HepG2 (cell line): Measurements from ENCODE around the gene ATRN. TPM values are rescaled to one million over a fixed set of nuclear protein-coding genes. Genes with fewer than 3 reads are reported as not detected.

ENCODE experiments used
- ATAC-seq: fragments of 200-7000 bp; cut with Tn5 transposase; 3 replicates; pipeline ENCODE4 v1.9.1; 2020; ENCODE audit warnings: mild to moderate bottlenecking, moderate library complexity
- BruUV-seq: library from RNA; stranded (reverse); fragments of 400-500 nt; replicated peaks from 2 replicates; lab custom pipeline; 2021; lab: Mats Ljungman, UMichigan
- CTCF ChIA-PET: fragments of 300-600 bp; formaldehyde crosslinking; extraction: SDS; loops from one replicate; lab custom pipeline; 2021; ENCODE audit warnings: low total read pairs, inconsistent platforms, low intra/inter-chr PET ratio; lab: Yijun Ruan, JAX
- POLR2A ChIA-PET: fragments of 350-600 bp; sonication (Branson Sonifier 250); formaldehyde crosslinking; loops from one replicate; lab custom pipeline; 2020; ENCODE audit warnings: antibody characterized with exemption, inconsistent platforms; lab: Yijun Ruan, JAX
- DNase-seq: peaks from one replicate; pipeline ENCODE4 v3.0.0-alpha.2; 2015; ENCODE audit warnings: low spot score
- FAIRE-seq: peaks from 3 replicates; lab custom pipeline; 2011; peaks lifted over from hg19 to GRCh38; lab: Jason Lieb, UNC
- H2AFZ ChIP-seq: one replicate; pipeline ENCODE4 v1.6.1; 2011; ENCODE audit warnings: low read length, inconsistent platforms
- H3K27ac ChIP-seq: fragments of 300-600 bp; 3 replicates; pipeline ENCODE4 v1.8.0; 2011; ENCODE audit warnings: mixed run types, mild to moderate bottlenecking, mixed read lengths, low read length, inconsistent platforms; ENCODE audit not compliant: insufficient read depth; ENCODE audit errors: extremely low read length
- H3K27me3 ChIP-seq, 2 experiments: fragments of 200-600 bp in 1 of 2; 2 replicates in 1 of 2; 3 replicates in 1 of 2; pipeline versions ENCODE4 v1.6.0 to v1.8.0; 2011; ENCODE audit warnings: low read length in 2 of 2, mild to moderate bottlenecking in 2 of 2, moderate library complexity in 2 of 2, inconsistent platforms in 1 of 2; ENCODE audit not compliant: insufficient read depth in 2 of 2, control insufficient read depth in 1 of 2
- H3K36me3 ChIP-seq, 2 experiments: fragments of 200-600 bp in 1 of 2; replicated peaks in 1 of 2; 2 replicates in 1 of 2; 3 replicates in 1 of 2; pipeline versions ENCODE4 v1.5.1 to v1.8.0; 2011; ENCODE audit warnings: low read length in 2 of 2, inconsistent platforms in 1 of 2; ENCODE audit not compliant: insufficient read depth in 2 of 2, control insufficient read depth in 1 of 2
- H3K4me1 ChIP-seq: 2 replicates; pipeline ENCODE4 v1.5.1; 2012; ENCODE audit warnings: low read length, inconsistent platforms; ENCODE audit not compliant: insufficient read depth
- H3K4me2 ChIP-seq: 2 replicates; pipeline ENCODE4 v1.6.0; 2011; ENCODE audit warnings: low read depth, low read length, inconsistent platforms
- H3K4me3 ChIP-seq, 3 experiments: fragments of 200-600 bp in 1 of 3; sonication (generic), shearing (Covaris generic) in 1 of 3; replicated peaks in 1 of 3; 2 replicates each; pipeline ENCODE4 v1.5.1; 2011 to 2016; ENCODE audit warnings: low read length in 3 of 3, inconsistent platforms in 2 of 3, low read depth in 2 of 3, mild to moderate bottlenecking in 2 of 3, control low read depth in 1 of 3, mixed read lengths in 1 of 3; ENCODE audit not compliant: insufficient read depth in 1 of 3
- H3K79me2 ChIP-seq: one replicate; pipeline ENCODE4 v1.6.1; 2011; ENCODE audit warnings: low read length, inconsistent platforms; ENCODE audit not compliant: insufficient read depth
- H3K9ac ChIP-seq: 2 replicates; pipeline ENCODE4 v1.6.0; 2011; ENCODE audit warnings: mild to moderate bottlenecking, low read depth, low read length, inconsistent platforms; ENCODE audit not compliant: insufficient read depth
- H3K9me3 ChIP-seq: 2 replicates; pipeline ENCODE4 v1.5.1; 2012; ENCODE audit warnings: mild to moderate bottlenecking, low read length
- H4K20me1 ChIP-seq: 2 replicates; pipeline ENCODE4 v1.6.0; 2011; ENCODE audit warnings: inconsistent platforms, mild to moderate bottlenecking, low read length, moderate library complexity; ENCODE audit not compliant: insufficient read depth
- AGO1 ChIP-seq: fragments of 200-400 bp; formaldehyde crosslinking; IDR thresholded peaks from 2 replicates; pipeline ENCODE4 v1.6.1; 2017; ENCODE audit warnings: mild to moderate bottlenecking, low read depth, low read length, moderate library complexity; ENCODE audit not compliant: poor library complexity, severe bottlenecking
- DNMT1 ChIP-seq: sonication (generic); formaldehyde crosslinking; IDR thresholded peaks from 2 replicates; pipeline ENCODE4 v1.5.1; 2020; ENCODE audit warnings: mild to moderate bottlenecking, missing genetic modification reagents
- FLYWCH1 ChIP-seq: sonication (generic); formaldehyde crosslinking; IDR thresholded peaks from 2 replicates; pipeline ENCODE4 v1.8.1; 2023; ENCODE audit warnings: mild to moderate bottlenecking, missing genetic modification reagents
- FOXJ3 ChIP-seq: sonication (generic); formaldehyde crosslinking; IDR thresholded peaks from 2 replicates; pipeline ENCODE4 v1.4.0; 2020; ENCODE audit warnings: missing genetic modification reagents, mild to moderate bottlenecking, borderline replicate concordance
- HNRNPLL ChIP-seq: fragments of 200-400 bp; formaldehyde crosslinking; IDR thresholded peaks from 2 replicates; pipeline ENCODE4 v1.6.1; 2017; ENCODE audit warnings: mild to moderate bottlenecking, low read depth, low read length; ENCODE audit not compliant: poor library complexity, severe bottlenecking
- MNT ChIP-seq: fragments of 450-650 bp; IDR thresholded peaks from 2 replicates; pipeline ENCODE4 v1.6.1; 2016
- MYNN ChIP-seq: sonication (generic); formaldehyde crosslinking; IDR thresholded peaks from 2 replicates; pipeline ENCODE4 v1.4.0; 2020; ENCODE audit warnings: mild to moderate bottlenecking, low read depth, missing genetic modification reagents
- PHB2 ChIP-seq: fragments of 450-650 bp; IDR thresholded peaks from 2 replicates; pipeline ENCODE4 v1.6.1; 2018; ENCODE audit not compliant: partially characterized antibody
- ZNF619 ChIP-seq: sonication (generic); formaldehyde crosslinking; IDR thresholded peaks from 2 replicates; pipeline ENCODE4 v1.4.0; 2020; ENCODE audit warnings: mild to moderate bottlenecking, missing genetic modification reagents
- ZNF724P ChIP-seq: sonication (generic); formaldehyde crosslinking; IDR thresholded peaks from 2 replicates; pipeline ENCODE4 v1.8.0; 2022; ENCODE audit warnings: missing genetic modification reagents, borderline replicate concordance
- ZNF773 ChIP-seq: sonication (generic); formaldehyde crosslinking; IDR thresholded peaks from 2 replicates; pipeline ENCODE4 v1.4.0; 2020; ENCODE audit warnings: missing genetic modification reagents, borderline replicate concordance
- ZSCAN25 ChIP-seq: sonication (generic); formaldehyde crosslinking; IDR thresholded peaks from 2 replicates; pipeline ENCODE4 v1.8.0; 2022; ENCODE audit warnings: mild to moderate bottlenecking, missing genetic modification reagents
- ZSCAN29 ChIP-seq: sonication (generic); formaldehyde crosslinking; conservative IDR thresholded peaks from 2 replicates; pipeline ENCODE4 v1.4.0; 2020; ENCODE audit warnings: mild to moderate bottlenecking, missing genetic modification reagents
- WGBS: methylation state at CpG from one replicate; pipeline ENCODE4 v1.1.6; 2017; ENCODE audit warnings: low lambda C conversion rate; 5-methylcytosine and 5-hydroxymethylcytosine counted together
- in situ Hi-C: cut with HindIII; loops from 2 replicates; pipeline ENCODE4 v1.10.0; 2017; ENCODE audit warnings: low pct_unique_long_range_greater_than_20kb; ENCODE audit not compliant: extremely low pct_ligation_motif_present
- intact Hi-C: fragments of 100-400 bp; cut with micrococcal nuclease; formaldehyde crosslinking; loops from one replicate; pipeline ENCODE4 v1.10.0; 2022; ENCODE audit not compliant: unreplicated experiment
- polyA plus RNA-seq, 8 experiments: library from polyadenylated mRNA; depleted of rRNA in 3 of 8; stranded (reverse) in 7 of 8; unstranded in 1 of 8; fragments of >200 nt; fragmentation: Illumina TruSeq in 4 of 8; extraction: Trizol in 4 of 8; gene quantifications; 2 replicates each; pipeline versions ENCODE4 v1.2.1 to v1.2.3, GENCODE V29; 2011 to 2016; ENCODE audit warnings: low read depth in 4 of 8, missing spikeins in 1 of 8, mixed read lengths in 1 of 8; ENCODE audit not compliant: insufficient read depth in 1 of 8
- total RNA-seq, 5 experiments: library from RNA; depleted of rRNA; stranded (reverse); fragments of >200 nt; fragmentation: Illumina TruSeq; extraction: Trizol; gene quantifications; 2 replicates each; pipeline ENCODE4 v1.2.3, GENCODE V29; 2016; ENCODE audit warnings: low read depth in 1 of 5
- TF ChIP-seq, protein P1 (sequence below): sonication (generic); formaldehyde crosslinking; conservative IDR thresholded peaks from 2 replicates; pipeline ENCODE4 v1.4.0; 2020; ENCODE audit warnings: missing genetic modification reagents
- TF ChIP-seq, protein P2 (sequence below): sonication (generic); IDR thresholded peaks from 2 replicates; pipeline ENCODE4 v1.6.1; 2016; ENCODE audit warnings: low read depth, borderline replicate concordance

ATRN gene
- total and polyA plus RNA-seq, 2 of the 13 experiments (the other 11 are each of a cell fraction or from before 2014, with no cell fraction given): 44.2 to 81.1 TPM

- WGBS: 25% methylated on average over 5 of the region's 5 CpGs
- no peak for FAIRE-seq
- in situ Hi-C loops (no loop called here), intact Hi-C loops (no loop called here)
- Histone ChIP-seq H3K4me1 (peaks cover 9% of the 10 kb centered on the region), H3K27me3 (peaks cover 0 to 40% of the 10 kb centered on the region in 2 experiments; a peak in 1 of 5 replicates), H3K36me3 (no peaks in the 10 kb centered on the region), H4K20me1 (no peaks in the 10 kb centered on the region), H3K4me3 (no peak overlapping the region), H3K4me2 (no peak overlapping the region), H3K9me3 (no peaks in the 10 kb centered on the region)
- DNase-seq: no peak
- BruUV-seq: no TSS peak
- POLR2A ChIA-PET: interaction anchor here (1.7 kb wide), 1 partner anchor 16 kb away, joined by 7 read pairs; the partner anchor contains the start of gene ATRN
- TF ChIP-seq PHB2 (no peak), ZNF773 (CRISPR knock-in tag) (no peak), MYNN (CRISPR knock-in tag) (no peak), DNMT1 (CRISPR knock-in tag) (no peak), ZNF619 (CRISPR knock-in tag) (no peak), ZSCAN29 (CRISPR knock-in tag) (no peak), ZNF724P (CRISPR knock-in tag) (no peak), MNT (no peak), FOXJ3 (CRISPR knock-in tag) (no peak), FLYWCH1 (CRISPR knock-in tag) (no peak), ZSCAN25 (CRISPR knock-in tag) (no peak), AGO1 (no peak), HNRNPLL (no peak)
- TF ChIP-seq, protein P1, sequence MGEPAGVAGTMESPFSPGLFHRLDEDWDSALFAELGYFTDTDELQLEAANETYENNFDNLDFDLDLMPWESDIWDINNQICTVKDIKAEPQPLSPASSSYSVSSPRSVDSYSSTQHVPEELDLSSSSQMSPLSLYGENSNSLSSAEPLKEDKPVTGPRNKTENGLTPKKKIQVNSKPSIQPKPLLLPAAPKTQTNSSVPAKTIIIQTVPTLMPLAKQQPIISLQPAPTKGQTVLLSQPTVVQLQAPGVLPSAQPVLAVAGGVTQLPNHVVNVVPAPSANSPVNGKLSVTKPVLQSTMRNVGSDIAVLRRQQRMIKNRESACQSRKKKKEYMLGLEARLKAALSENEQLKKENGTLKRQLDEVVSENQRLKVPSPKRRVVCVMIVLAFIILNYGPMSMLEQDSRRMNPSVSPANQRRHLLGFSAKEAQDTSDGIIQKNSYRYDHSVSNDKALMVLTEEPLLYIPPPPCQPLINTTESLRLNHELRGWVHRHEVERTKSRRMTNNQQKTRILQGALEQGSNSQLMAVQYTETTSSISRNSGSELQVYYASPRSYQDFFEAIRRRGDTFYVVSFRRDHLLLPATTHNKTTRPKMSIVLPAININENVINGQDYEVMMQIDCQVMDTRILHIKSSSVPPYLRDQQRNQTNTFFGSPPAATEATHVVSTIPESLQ: no peak
- TF ChIP-seq, protein P2, sequence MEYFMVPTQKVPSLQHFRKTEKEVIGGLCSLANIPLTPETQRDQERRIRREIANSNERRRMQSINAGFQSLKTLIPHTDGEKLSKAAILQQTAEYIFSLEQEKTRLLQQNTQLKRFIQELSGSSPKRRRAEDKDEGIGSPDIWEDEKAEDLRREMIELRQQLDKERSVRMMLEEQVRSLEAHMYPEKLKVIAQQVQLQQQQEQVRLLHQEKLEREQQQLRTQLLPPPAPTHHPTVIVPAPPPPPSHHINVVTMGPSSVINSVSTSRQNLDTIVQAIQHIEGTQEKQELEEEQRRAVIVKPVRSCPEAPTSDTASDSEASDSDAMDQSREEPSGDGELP: no peak
- TF ChIP-seq, all 625 proteins: peak for 0
- H2AFZ ChIP-seq: no peak overlapping the region
- H3K27ac ChIP-seq: no peak overlapping the region
- ATAC-seq: no peak
- CTCF ChIA-PET: no interaction called here
- no peaks in the 10 kb centered on the region for H3K79me2 ChIP-seq
- no peak overlapping the region for H3K9ac ChIP-seq
Observed at GRCh38 chr20:3454831-3455230, 16.0 kb upstream of the ATRN start.
